Measurements from ENCODE around the gene SIDT2.

Gene SIDT2

GRCh38 chr11:117219001-117219400 lies 40.5 kb downstream of the SIDT2 start:
- TF ChIP-seq TOX (CRISPR knock-in tag; IDR thresholded peaks at IDR 0.05; ENCODE audit: borderline replicate concordance) (no peak), RARB (CRISPR knock-in tag; IDR thresholded peaks at IDR 0.05) (no peak), BACH2 (CRISPR knock-in tag; IDR thresholded peaks at IDR 0.05; ENCODE audit: borderline replicate concordance) (no peak), OSR1 (CRISPR knock-in tag; IDR thresholded peaks at IDR 0.05) (no peak), GLIS3 (CRISPR knock-in tag; IDR thresholded peaks at IDR 0.05) (no peak)
- ATAC-seq, result no peak

- ATAC-seq, result no peak
- TF ChIP-seq TCF4 (CRISPR knock-in tag; IDR thresholded peaks at IDR 0.05; ENCODE audit: borderline replicate concordance), result no peak
- no peak for TF ChIP-seq ZNF565 (CRISPR knock-in tag; conservative IDR thresholded peaks at IDR 0.05; ENCODE audit: low read depth)
- no peak for TF ChIP-seq ZFP3 (CRISPR knock-in tag; IDR thresholded peaks at IDR 0.05)
- no peak for TF ChIP-seq CREB5 (CRISPR knock-in tag; IDR thresholded peaks at IDR 0.05; ENCODE audit: low read depth)
- no peak for TF ChIP-seq TOX (CRISPR knock-in tag; IDR thresholded peaks at IDR 0.05; ENCODE audit: borderline replicate concordance)
- no peak for TF ChIP-seq ISL1 (CRISPR knock-in tag; IDR thresholded peaks at IDR 0.05)
- no peak for TF ChIP-seq BACH2 (CRISPR knock-in tag; IDR thresholded peaks at IDR 0.05; ENCODE audit: borderline replicate concordance)
- TF ChIP-seq ZC3H10 (CRISPR knock-in tag; IDR thresholded peaks at IDR 0.05), result no peak
- TF ChIP-seq RARB (CRISPR knock-in tag; IDR thresholded peaks at IDR 0.05), result no peak
- TF ChIP-seq POU6F1 (CRISPR knock-in tag; IDR thresholded peaks at IDR 0.05; ENCODE audit: borderline replicate concordance, low read depth), result no peak
- no peak for TF ChIP-seq OSR1 (CRISPR knock-in tag; IDR thresholded peaks at IDR 0.05)
- TF ChIP-seq TSHZ2 (CRISPR knock-in tag; IDR thresholded peaks at IDR 0.05), result no peak
- TF ChIP-seq PPARA (CRISPR knock-in tag; IDR thresholded peaks at IDR 0.05; ENCODE audit: borderline replicate concordance), result no peak
- TF ChIP-seq, protein P1, sequence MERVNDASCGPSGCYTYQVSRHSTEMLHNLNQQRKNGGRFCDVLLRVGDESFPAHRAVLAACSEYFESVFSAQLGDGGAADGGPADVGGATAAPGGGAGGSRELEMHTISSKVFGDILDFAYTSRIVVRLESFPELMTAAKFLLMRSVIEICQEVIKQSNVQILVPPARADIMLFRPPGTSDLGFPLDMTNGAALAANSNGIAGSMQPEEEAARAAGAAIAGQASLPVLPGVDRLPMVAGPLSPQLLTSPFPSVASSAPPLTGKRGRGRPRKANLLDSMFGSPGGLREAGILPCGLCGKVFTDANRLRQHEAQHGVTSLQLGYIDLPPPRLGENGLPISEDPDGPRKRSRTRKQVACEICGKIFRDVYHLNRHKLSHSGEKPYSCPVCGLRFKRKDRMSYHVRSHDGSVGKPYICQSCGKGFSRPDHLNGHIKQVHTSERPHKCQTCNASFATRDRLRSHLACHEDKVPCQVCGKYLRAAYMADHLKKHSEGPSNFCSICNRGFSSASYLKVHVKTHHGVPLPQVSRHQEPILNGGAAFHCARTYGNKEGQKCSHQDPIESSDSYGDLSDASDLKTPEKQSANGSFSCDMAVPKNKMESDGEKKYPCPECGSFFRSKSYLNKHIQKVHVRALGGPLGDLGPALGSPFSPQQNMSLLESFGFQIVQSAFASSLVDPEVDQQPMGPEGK (CRISPR knock-in tag; IDR thresholded peaks at IDR 0.05; ENCODE audit: borderline replicate concordance), result no peak
Observed at GRCh38 chr11:117219455-117219854, 40.9 kb downstream of the SIDT2 start.

DNA sequence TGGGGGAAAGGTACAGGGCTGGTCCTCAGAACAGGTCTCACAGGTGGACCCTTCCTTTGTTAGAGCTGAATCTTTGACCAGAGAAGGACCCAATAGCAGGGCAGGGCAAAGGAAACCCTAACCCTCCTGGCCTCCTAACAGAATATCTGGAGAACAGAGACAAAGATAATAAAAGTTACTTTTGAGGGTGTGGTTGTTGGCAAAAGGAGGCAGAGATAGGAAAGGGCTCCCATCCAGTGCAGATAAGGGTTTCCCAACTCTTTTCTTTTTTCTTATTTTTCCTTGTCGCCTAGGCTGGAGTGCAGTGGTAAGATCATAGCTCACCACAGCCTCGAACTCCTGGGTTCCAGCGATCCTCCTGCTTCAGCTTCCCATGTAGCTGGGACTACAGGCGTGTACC lies 41.5 kb downstream of the SIDT2 start:
- TF ChIP-seq POU6F1 (CRISPR knock-in tag; IDR thresholded peaks at IDR 0.05; ENCODE audit: borderline replicate concordance, low read depth) (no peak), ZNF70 (CRISPR knock-in tag; IDR thresholded peaks at IDR 0.05) (no peak), ZNF565 (CRISPR knock-in tag; conservative IDR thresholded peaks at IDR 0.05; ENCODE audit: low read depth) (no peak), ZNF8 (CRISPR knock-in tag; IDR thresholded peaks at IDR 0.05) (no peak), TSHZ2 (CRISPR knock-in tag; IDR thresholded peaks at IDR 0.05) (no peak), OSR1 (CRISPR knock-in tag; IDR thresholded peaks at IDR 0.05) (no peak), CSRNP3 (CRISPR knock-in tag; IDR thresholded peaks at IDR 0.05) (no peak), CSDC2 (CRISPR knock-in tag; IDR thresholded peaks at IDR 0.05) (no peak), TOX (CRISPR knock-in tag; IDR thresholded peaks at IDR 0.05; ENCODE audit: borderline replicate concordance) (no peak), RARB (CRISPR knock-in tag; IDR thresholded peaks at IDR 0.05) (no peak), GLIS3 (CRISPR knock-in tag; IDR thresholded peaks at IDR 0.05) (no peak)
- no peak for ATAC-seq

Data from SK-N-SH treated with all-trans-retinoic acid at 6 μM for 48 hours (cell line).